NCI-H2029 treated with DMSO at 0.1 percent for 48 hours (cell line): ENCODE measurements around the gene CEP57L1.
"Not testable (repeated sequence)": the region's sequence is repeated elsewhere in the genome, so short reads cannot be mapped to it uniquely, and the experiment has no call there.

ENCODE experiments used
- DNase-seq: peaks from one replicate; lab custom pipeline; 2025; lab: John Stamatoyannopoulos, UW

The CEP57L1 gene

GRCh38 chr6:109112663-109113062 lies 17.4 kb downstream of the CEP57L1 start:
- not testable (repeated sequence) for DNase-seq

GRCh38 chr6:109117346-109118035 lies 22.2 kb downstream of the CEP57L1 start:
- no peak for DNase-seq

GRCh38 chr6:109118337-109118736 lies 23.0 kb downstream of the CEP57L1 start:
- no peak for DNase-seq

- DNase-seq: no peak
These were observed 23.6 kb downstream of the CEP57L1 start for GRCh38 chr6:109118871-109119354.

DNA sequence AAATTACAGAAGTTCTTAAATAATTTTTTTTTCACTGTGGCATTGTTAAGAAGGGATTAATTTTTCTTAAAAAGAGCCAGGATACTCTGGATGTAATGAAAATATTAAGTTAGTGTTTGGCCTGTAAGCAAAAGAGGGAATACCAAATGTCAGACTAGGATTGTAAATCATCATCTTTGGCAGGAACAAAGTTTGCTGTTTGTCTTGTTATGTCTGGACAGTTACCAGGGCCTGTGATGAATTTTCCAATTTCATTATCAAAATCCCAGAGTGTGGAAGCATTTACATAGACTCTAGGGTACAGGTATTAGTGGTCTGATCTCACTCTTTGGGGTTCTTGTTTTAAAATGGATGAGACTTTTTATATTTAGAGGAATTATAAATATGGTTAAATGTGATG lies 26.1 kb downstream of the CEP57L1 start:
- no peak for DNase-seq

DNA sequence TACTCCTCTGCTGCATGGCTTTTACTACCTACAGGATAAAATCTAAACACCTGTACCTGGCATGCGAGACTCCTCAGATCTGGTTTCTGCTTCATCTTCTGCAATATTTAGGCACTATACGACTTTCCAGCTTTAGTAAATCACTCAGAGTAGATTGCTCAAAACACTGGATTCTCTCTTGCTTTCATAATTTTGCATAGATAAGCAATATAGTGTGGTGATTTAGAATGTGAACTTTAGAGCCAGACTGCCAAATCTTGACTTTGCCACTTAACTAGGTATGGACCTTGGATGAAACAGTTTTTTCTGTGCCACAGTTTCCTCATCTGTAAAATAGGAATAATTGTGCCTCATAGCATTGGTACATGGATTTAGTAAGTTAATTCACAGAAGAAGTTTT lies 28.9 kb downstream of the CEP57L1 start:
- DNase-seq: no peak

DNA sequence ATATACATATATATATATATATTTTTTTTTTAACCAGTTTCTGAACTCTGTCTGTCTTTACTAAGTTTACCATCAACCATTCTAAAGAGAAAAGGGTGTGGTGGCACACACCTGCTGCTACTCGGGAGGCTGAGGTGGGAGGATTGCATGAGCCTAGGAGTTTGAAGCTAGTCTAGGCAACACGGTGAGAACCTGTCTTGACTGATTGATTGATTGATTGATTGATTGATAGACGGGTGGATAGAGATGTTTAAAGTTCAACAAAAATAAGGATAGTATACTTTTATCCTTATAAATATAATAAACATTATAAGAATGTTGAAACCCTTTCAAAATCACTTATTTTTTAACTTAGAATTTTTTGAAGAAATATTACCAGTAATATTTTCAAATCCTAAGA lies 30.2 kb downstream of the CEP57L1 start:
- no peak for DNase-seq

DNA sequence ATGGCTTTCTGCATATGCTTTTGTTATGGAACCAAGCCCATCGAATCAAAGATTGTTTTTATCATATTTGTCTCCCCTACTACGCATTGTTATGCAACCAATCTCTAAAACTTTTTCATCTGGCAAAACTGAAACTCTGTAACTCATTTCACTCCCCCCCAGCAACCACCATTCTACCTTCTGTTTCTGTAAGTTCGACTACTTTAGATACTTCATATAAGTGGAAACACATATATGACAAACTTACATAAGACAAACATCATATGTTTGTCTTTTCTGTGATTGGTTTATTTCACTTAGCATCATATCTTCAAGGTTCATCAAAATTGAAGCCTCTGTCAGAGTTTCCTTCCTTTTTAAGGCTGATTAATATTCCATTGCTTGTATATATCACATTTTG lies 34.8 kb downstream of the CEP57L1 start:
- no peak for DNase-seq

DNA sequence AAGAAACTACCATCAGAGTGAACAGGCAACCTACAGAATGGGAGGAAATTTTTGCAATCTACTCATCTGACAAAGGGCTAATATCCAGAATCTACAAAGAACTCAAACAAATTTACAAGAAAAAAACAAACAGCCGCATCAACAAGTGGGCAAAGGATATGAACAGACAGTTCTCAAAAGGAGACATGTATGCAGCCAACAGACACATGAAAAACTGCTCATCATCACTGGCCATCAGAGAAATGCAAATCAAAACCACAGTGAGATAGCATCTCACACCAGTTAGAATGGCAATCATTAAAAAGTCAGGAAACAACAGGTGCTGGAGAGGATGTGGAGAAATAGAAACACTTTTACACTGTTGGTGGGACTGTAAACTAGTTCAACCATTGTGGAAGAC lies 40.3 kb downstream of the CEP57L1 start:
- not testable (repeated sequence) for DNase-seq

- not testable (repeated sequence) for DNase-seq
These were observed 40.7 kb downstream of the CEP57L1 start for GRCh38 chr6:109136039-109136438.

GRCh38 chr6:109136530-109136929 lies 41.2 kb downstream of the CEP57L1 start:
- not testable (repeated sequence) for DNase-seq

DNA sequence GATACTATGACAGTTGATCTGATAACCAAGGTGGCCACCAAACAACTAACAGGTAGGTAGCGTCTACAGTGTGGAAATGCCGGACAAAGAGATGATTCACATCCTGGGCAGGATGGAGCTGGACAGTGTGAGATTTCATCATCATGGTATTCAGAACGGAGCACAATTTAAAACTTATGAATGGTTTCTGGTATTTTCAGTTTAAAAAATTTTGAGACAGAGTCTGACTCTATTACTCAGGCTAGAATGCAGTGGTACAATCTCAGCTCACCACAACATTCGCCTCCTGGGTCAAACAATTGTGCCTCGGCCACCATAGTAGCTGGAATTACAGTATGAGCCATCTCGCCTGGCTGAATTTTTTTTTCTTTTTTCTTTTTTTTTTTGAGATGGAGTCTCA lies 43.8 kb downstream of the CEP57L1 start:
- no peak for DNase-seq

DNA sequence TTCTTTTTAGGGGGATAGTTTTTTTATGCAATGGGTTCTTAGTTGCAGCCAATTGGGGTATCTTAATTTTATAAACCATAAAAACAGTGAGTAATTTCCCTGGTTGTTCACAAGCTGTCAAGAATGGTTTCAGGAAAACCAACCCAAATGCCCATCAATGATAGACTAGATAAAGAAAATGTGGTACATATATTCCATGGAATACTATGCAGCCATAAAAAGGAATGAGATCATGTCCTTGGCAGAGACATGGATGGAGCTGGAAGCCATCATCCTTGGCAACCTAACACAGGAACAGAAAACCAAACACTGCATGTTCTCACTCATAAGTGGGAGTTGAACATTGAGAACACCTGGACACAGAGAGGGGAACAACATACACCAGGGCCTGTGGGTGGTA lies 46.8 kb downstream of the CEP57L1 start:
- not testable (repeated sequence) for DNase-seq

DNA sequence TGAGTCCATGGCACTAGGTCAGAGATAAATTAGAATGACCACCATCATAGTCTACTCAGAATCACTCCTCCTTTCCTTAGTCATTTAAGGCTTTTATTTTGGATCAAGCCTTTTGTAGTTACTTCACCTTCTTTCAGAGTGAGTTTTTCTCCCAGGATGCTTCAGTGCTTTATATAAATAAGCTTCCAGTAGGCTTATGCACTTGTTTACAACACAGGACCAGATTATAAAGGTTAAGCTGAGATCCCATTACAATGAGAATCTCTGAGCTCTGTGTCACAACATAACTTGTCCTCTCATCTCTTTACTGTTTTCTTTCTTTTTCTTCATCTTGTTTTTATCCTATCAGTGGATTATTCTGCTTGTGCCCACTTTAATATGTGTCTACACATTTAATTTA lies 47.9 kb downstream of the CEP57L1 start:
- no peak for DNase-seq

GRCh38 chr6:109148251-109148650 lies 52.9 kb downstream of the CEP57L1 start:
- not testable (repeated sequence) for DNase-seq

DNA sequence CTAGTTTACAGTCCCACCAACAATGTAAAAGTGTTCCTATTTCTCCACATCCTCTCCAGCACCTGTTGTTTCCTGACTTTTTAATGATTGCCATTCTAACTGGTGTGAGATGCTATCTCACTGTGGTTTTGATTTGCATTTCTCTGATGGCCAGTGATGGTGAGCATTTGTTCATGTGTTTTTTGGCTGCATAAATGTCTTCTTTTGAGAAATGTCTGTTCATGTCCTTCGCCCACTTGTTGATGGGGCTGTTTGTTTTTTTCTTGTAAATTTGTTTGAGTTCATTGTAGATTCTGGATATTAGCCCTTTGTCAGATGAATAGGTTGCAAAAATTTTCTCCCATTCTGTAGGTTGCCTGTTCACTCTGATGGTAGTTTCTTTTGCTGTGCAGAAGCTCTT lies 53.4 kb downstream of the CEP57L1 start:
- DNase-seq: not testable (repeated sequence)

- DNase-seq: no peak
These were observed 58.4 kb downstream of the CEP57L1 start for GRCh38 chr6:109153752-109154151.

DNA sequence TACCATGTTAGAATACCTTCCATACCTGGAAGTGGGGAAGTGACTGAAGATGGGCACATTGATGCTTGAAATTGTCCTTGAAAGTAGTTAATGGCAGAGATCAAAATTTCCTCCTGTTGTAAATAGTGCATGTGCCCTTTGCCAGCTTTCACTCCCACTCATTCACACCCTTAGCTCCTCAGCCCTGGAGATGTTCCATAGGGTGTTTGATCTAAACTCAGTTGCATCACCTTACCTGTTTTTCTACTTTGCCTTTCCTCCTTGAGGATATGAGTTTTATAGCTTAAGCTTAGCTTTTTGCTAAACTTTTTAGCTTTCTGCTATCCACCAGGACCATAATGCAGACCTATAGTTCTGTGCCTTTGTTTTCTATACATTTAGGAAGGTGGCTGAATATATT lies 69.0 kb downstream of the CEP57L1 start:
- DNase-seq: no peak

DNA sequence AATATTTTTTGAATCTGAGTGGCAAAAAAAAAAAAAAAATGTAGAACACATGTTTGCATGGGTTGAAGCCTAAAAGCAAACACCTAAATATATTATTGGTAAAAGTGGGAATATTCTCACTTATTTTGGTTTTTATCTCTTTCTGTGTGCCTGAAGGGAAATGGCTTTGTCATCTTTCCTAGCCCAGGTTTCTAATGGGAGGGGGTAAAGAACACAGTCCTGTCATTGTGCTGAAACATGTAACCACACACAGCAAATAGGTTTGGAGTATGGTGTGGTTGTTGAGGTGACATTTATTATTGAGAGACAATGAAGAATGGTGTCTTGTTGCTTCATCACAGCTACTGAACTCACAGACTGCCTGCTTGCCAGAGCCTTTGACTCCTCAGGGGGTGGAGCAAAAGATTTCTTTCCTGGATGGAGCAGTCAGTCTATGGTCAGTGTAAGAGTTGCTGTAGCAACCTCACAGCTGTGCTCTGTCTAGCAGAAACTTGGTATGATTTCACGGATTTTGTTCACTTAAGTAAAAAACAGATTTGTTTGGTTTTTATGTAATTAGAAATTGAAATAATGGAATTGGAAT lies 70.2 kb downstream of the CEP57L1 start:
- peak; percentile 84 for DNase-seq

DNA sequence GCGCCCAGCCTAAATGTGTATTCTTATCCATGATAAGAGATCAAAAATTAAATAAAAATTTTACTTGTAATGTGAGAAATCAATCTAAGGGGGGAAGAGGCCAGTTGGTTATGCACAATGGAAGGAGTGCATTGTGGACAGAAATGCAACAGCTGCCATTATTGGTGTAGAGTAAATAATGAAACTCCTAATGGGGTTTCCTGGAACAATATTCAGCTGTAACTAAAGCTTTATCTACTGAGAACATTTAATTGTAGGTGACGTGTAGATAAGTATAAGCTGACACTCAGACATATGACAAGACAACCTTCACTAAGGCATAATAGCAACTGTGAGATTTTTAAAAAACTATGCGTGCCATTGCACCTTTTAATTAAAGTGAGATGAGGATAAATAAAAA lies 71.4 kb downstream of the CEP57L1 start:
- DNase-seq: peak; percentile 43

GRCh38 chr6:109167562-109167961 lies 72.3 kb downstream of the CEP57L1 start:
- DNase-seq: no peak

GRCh38 chr6:109170333-109170732 lies 75.0 kb downstream of the CEP57L1 start:
- no peak for DNase-seq

DNA sequence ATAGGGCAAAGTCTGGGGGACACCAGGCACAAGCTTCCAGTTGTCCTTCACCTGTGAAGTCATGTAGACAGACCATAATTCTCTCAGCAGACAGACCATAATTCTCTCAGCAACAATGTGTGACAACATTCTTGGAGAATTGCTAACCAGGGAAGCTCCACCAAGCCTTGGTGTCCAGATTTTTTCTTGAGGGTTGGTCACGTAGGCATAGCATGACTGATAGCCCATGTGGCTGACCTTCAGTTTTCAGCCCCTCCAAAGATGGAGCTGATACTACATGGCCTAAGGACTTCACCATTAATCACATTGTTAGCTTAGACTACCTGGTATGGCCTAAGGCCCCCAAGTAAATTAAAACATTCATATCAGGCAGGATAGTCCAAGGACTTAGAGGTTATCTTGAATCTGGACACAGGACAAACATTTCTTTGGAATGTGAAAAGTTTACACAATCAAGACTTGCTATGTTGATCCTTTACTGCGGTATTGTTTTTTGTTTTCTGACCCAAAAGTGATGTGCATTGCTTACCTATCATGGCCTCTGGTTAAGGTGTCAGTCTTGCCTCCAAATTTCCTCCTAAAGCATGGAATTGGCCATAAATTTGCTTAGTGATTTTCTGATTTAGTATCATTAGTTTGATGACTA lies 76.9 kb downstream of the CEP57L1 start:
- no peak for DNase-seq
